ENCODE measurements around the gene KCNJ8.

- TF ChIP-seq CTCF (IDR thresholded peaks at IDR 0.05) (no peak), POLR2A (IDR thresholded peaks at IDR 0.05) (no peak), POLR2AphosphoS5 (IDR thresholded peaks at IDR 0.05; ENCODE audit: insufficient read depth in 1 of 2, low read depth in 1 of 2) (no peak)
These were observed 25.5 kb upstream of the KCNJ8 start for GRCh38 chr12:21800011-21800410.
